Measurements from ENCODE around the gene GALNT10. TPM values are rescaled to one million over a fixed set of nuclear protein-coding genes. Genes with fewer than 3 reads are reported as not detected.
A peak's percentile ranks its signal among the peaks of the same experiment; 100 is the strongest.

Gene GALNT10
- total RNA-seq, 1 donor from 2014 or later = 10.2 TPM

DNA sequence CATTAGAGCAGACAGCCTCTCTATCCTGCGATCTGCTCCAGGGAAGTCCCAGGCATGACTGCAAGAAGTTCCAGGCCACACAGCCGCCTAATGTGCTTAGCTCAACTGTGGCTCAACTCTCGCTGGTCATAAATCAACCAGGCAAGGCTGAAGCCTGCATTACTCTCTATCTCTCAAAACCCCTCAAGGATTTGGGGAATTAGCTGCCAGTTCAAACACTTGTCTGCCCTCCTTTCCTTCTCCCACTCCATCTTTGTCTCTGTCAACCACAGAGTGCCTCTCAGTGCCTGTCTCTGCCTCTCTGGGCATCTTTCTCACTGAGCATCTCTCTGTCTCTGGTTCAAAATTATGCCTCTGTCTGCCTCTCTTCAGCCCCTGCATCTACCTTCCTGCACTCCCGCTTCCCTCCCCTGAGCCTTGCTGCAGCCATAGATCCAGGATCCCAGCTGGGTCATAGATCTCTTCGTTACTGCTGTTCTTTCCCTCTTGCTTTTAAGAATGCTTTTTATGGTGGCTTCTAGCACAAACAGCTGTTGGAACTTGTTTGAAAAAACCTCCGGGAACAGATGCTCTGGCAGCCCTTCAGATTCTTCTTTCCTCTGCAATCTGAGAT lies 27.9 kb upstream of the GALNT10 start:
- Mint-ChIP-seq H3K4me1 (peaks cover 59% of the 10 kb centered on the region), H3K9me3 (no peaks in the 10 kb centered on the region), H3K4me3 (no peak overlapping the region), H3K27ac (no peak overlapping the region), H3K27me3 (ENCODE audit: insufficient read depth, low read depth) (peaks cover 12% of the 10 kb centered on the region), H3K36me3 (no peaks in the 10 kb centered on the region)
- Histone ChIP-seq H3K4me2 (no peak overlapping the region), H3K4me1 (peaks cover 56% of the 10 kb centered on the region), H3K4me3 (no peak overlapping the region), H3F3A (ENCODE audit: low read depth) (peaks cover 53% of the 10 kb centered on the region), H3K9me3 (ENCODE audit: low read depth) (no peaks in the 10 kb centered on the region), H3K36me3 (no peaks in the 10 kb centered on the region), H3K9ac (no peak overlapping the region), H4K20me1 (ENCODE audit: low read depth) (no peaks in the 10 kb centered on the region), H2AFZ (replicated peaks) (peak overlapping the region; percentile 38), H3K27me3 (no peaks in the 10 kb centered on the region), H3K27ac (no peak overlapping the region), H3K79me2 (ENCODE audit: low read depth) (no peaks in the 10 kb centered on the region)
- no peak for DNase-seq (ENCODE audit: low spot score)
- TF ChIP-seq, protein P1, sequence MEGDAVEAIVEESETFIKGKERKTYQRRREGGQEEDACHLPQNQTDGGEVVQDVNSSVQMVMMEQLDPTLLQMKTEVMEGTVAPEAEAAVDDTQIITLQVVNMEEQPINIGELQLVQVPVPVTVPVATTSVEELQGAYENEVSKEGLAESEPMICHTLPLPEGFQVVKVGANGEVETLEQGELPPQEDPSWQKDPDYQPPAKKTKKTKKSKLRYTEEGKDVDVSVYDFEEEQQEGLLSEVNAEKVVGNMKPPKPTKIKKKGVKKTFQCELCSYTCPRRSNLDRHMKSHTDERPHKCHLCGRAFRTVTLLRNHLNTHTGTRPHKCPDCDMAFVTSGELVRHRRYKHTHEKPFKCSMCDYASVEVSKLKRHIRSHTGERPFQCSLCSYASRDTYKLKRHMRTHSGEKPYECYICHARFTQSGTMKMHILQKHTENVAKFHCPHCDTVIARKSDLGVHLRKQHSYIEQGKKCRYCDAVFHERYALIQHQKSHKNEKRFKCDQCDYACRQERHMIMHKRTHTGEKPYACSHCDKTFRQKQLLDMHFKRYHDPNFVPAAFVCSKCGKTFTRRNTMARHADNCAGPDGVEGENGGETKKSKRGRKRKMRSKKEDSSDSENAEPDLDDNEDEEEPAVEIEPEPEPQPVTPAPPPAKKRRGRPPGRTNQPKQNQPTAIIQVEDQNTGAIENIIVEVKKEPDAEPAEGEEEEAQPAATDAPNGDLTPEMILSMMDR (IDR thresholded peaks at IDR 0.05) = no peak
- TF ChIP-seq EZH2 (IDR thresholded peaks at IDR 0.05) (no peak), EZH2phosphoT487 (IDR thresholded peaks at IDR 0.05) (no peak)

DNA sequence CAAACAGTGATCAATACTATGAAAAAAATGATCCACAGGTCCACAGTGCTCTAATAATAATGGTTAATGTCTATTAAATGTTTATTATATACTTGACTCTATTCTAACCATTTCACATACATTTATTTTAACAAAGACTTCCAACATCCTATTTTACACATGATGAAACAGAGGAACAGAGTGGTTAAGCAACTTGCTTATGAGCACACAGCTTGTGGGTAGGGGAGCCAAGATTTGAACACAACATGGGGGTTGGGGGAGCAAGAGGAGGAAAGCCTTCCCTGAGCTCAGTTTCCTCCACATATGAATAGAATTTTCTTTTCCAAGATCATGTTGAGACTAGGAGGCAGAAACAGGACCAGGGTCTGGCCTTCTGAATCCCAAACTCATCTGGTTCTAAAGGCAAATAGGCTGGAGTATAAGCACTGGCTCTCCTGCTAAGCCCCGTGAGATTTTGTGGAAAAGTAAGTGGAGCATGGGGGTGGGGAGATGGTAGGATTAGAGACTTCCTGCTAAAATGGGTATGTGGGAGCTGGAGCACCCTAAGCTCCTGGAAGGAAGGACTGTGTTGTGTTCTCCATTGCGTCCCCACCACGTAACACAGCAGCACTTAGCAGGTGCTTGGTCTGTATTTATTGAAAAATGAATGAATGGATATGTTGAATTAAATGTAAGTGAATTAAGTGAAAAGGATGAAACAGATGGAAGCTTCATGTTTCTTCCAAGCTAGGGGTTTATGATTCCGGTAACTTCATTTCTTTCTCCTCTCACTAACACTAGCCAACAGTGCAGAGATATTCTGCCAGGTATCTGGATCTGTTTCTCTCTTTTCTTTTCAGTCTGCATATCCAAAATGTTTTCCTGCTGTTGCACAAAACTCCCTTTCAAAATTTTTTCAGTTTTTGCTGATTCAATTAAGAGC lies 26.9 kb upstream of the GALNT10 start:
- H3K4me3 Mint-ChIP-seq = peak overlapping the region; percentile 19
- peak overlapping the region; percentile 47 for H3K27ac Mint-ChIP-seq
- no peaks in the 10 kb centered on the region for H3K27me3 ChIP-seq
- H2AFZ ChIP-seq (replicated peaks) = no peak overlapping the region
- H3K27me3 Mint-ChIP-seq (ENCODE audit: insufficient read depth, low read depth) = peaks cover 12% of the 10 kb centered on the region
- H3K9me3 Mint-ChIP-seq = no peaks in the 10 kb centered on the region
- H3K36me3 Mint-ChIP-seq = no peaks in the 10 kb centered on the region
- peaks cover 60% of the 10 kb centered on the region for H3K4me1 ChIP-seq
- H4K20me1 ChIP-seq (ENCODE audit: low read depth) = no peaks in the 10 kb centered on the region
- TF ChIP-seq EZH2 (IDR thresholded peaks at IDR 0.05) = no peak
- TF ChIP-seq EZH2phosphoT487 (IDR thresholded peaks at IDR 0.05) = no peak
- TF ChIP-seq, protein P1 (IDR thresholded peaks at IDR 0.05) = no peak
- no peak overlapping the region for H3K4me3 ChIP-seq
- no peak overlapping the region for H3K9ac ChIP-seq
- H3K4me1 Mint-ChIP-seq = peaks cover 55% of the 10 kb centered on the region
- no peaks in the 10 kb centered on the region for H3K36me3 ChIP-seq
- no peaks in the 10 kb centered on the region for H3K79me2 ChIP-seq (ENCODE audit: low read depth)
- H3K27ac ChIP-seq = peak overlapping the region; percentile 77
- peak overlapping the region; percentile 57 for H3K4me2 ChIP-seq
- peak; percentile 42 for DNase-seq (ENCODE audit: low spot score)
- peaks cover 60% of the 10 kb centered on the region for H3F3A ChIP-seq (ENCODE audit: low read depth)
- H3K9me3 ChIP-seq (ENCODE audit: low read depth) = no peaks in the 10 kb centered on the region

DNA sequence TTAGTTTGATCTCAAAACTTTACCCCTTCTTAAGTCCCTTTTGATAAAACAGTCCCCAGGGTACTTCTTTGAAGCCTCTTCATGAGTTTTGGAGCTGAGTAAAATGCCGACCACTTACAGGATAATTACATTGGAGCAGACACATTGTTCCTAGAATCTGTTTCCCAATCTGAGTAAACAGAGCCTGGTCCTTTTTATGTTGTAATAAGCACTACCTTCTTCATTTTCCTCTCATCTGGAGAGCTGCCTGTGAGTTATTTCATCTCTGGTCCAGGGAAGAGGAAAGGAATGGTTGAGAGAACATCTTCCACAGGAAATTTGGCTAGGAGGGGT lies 26.3 kb upstream of the GALNT10 start:
- Histone ChIP-seq H3F3A (ENCODE audit: low read depth) (peaks cover 62% of the 10 kb centered on the region), H3K79me2 (ENCODE audit: low read depth) (no peaks in the 10 kb centered on the region), H3K4me2 (peak overlapping the region; percentile 57), H2AFZ (replicated peaks) (no peak overlapping the region), H4K20me1 (ENCODE audit: low read depth) (no peaks in the 10 kb centered on the region), H3K4me3 (no peak overlapping the region), H3K9ac (no peak overlapping the region), H3K4me1 (peaks cover 60% of the 10 kb centered on the region), H3K9me3 (ENCODE audit: low read depth) (no peaks in the 10 kb centered on the region), H3K27ac (peak overlapping the region; percentile 77), H3K27me3 (no peaks in the 10 kb centered on the region), H3K36me3 (no peaks in the 10 kb centered on the region)
- Mint-ChIP-seq H3K27ac (no peak overlapping the region), H3K4me3 (peak overlapping the region; percentile 19), H3K4me1 (peaks cover 50% of the 10 kb centered on the region), H3K27me3 (ENCODE audit: insufficient read depth, low read depth) (peaks cover 15% of the 10 kb centered on the region), H3K9me3 (no peaks in the 10 kb centered on the region), H3K36me3 (no peaks in the 10 kb centered on the region)
- DNase-seq (ENCODE audit: low spot score) = no peak
- no peak for TF ChIP-seq EZH2 (IDR thresholded peaks at IDR 0.05)
- no peak for TF ChIP-seq EZH2phosphoT487 (IDR thresholded peaks at IDR 0.05)
